NB4 (cell line): ENCODE measurements around the gene ALDH3B2.
"Not testable (repeated sequence)": the region's sequence is repeated elsewhere in the genome, so short reads cannot be mapped to it uniquely, and the experiment has no call there.

ENCODE experiments used
- POLR2A ChIP-seq: IDR thresholded peaks from 2 replicates; pipeline ENCODE4 v1.6.1; 2011; ENCODE audit warnings: mild to moderate bottlenecking; ENCODE audit not compliant: insufficient read length; ENCODE audit errors: extremely low read depth
- TF ChIP-seq, protein P1 (sequence below): IDR thresholded peaks from one replicate; pipeline ENCODE4 v1.5.1; 2012; ENCODE audit warnings: low read depth, low read length

DNA sequence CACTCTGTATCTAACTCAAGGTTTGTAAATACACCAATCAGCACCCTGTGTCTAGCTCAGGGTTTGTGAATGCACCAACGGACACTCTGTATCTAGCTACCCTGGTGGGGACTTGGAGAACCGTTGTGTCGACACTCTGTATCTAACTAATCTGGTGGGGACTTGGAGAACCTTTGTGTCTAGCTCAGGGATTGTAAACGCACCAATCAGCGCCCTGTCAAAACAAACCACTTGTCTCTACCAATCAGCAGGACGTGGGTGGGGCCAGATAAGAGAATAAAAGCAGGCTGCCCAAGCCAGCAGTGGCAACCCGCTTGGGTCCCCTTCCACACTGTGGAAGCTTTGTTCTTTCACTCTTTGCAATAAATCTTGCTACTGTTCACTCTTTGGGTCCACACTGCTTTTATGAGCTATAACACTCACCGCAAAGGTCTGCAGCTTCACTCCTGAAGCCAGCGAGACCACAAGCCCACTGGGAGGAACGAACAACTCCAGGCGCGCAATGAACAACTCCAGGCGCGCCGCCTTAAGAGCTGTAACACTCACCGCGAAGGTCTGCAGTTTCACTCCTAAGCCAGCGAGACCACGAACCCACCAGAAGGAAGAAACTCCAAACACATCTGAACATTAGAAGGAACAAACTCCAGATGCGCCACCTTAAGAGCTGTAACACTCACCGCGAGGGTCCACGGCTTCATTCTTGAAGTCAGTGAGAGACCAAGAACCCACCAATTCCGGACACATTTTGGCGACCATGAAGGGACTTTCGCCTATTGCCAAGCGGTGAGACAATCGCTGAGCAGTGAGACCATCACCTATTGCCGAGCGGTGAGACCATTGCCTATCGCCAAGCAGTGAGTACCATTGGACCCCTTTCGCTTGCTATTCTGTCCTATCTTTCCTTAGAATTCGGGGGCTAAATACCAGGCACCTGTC is 54.5 kb downstream of the ALDH3B2 start:
- TF ChIP-seq, protein P1, sequence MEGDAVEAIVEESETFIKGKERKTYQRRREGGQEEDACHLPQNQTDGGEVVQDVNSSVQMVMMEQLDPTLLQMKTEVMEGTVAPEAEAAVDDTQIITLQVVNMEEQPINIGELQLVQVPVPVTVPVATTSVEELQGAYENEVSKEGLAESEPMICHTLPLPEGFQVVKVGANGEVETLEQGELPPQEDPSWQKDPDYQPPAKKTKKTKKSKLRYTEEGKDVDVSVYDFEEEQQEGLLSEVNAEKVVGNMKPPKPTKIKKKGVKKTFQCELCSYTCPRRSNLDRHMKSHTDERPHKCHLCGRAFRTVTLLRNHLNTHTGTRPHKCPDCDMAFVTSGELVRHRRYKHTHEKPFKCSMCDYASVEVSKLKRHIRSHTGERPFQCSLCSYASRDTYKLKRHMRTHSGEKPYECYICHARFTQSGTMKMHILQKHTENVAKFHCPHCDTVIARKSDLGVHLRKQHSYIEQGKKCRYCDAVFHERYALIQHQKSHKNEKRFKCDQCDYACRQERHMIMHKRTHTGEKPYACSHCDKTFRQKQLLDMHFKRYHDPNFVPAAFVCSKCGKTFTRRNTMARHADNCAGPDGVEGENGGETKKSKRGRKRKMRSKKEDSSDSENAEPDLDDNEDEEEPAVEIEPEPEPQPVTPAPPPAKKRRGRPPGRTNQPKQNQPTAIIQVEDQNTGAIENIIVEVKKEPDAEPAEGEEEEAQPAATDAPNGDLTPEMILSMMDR, result not testable (repeated sequence)
- TF ChIP-seq POLR2A, result not testable (repeated sequence)
